ENCODE data around the gene WHRN. TPM values are rescaled to one million over a fixed set of nuclear protein-coding genes. Genes with fewer than 3 reads are reported as not detected.

Gene WHRN
- total and polyA plus RNA-seq, 9 donors, result 0.89 to 5.5 (median 3.3) TPM

GRCh38 chr9:114425126-114425525 lies 80.1 kb downstream of the WHRN start:
- Histone ChIP-seq H3K9me3 (replicated peaks; ENCODE audit: control insufficient read depth, low read depth, low read length) (no peaks in the 10 kb centered on the region), H3K27me3 (ENCODE audit: control insufficient read depth, insufficient read depth, low read length) (no peaks in the 10 kb centered on the region), H3K36me3 (ENCODE audit: control insufficient read depth, insufficient read depth, low read length) (no peaks in the 10 kb centered on the region), H3K4me1 (ENCODE audit: control insufficient read depth, insufficient read depth, low read length) (peaks cover 2% of the 10 kb centered on the region), H3K4me3 (ENCODE audit: low read length) (no peak overlapping the region), H3K27ac (ENCODE audit: low read length) (no peak overlapping the region)
- WGBS (ENCODE audit: insufficient coverage), result 84% methylated on average over 9 of the region's 11 CpGs
- no peak for DNase-seq

GRCh38 chr9:114424126-114424525 lies 81.1 kb downstream of the WHRN start:
- 76% methylated on average over 12 of the region's 12 CpGs for WGBS (ENCODE audit: insufficient coverage)
- Histone ChIP-seq H3K27me3 (ENCODE audit: control insufficient read depth, insufficient read depth, low read length) (no peaks in the 10 kb centered on the region), H3K9me3 (replicated peaks; ENCODE audit: control insufficient read depth, low read depth, low read length) (no peaks in the 10 kb centered on the region), H3K4me1 (ENCODE audit: control insufficient read depth, insufficient read depth, low read length) (peaks cover 2% of the 10 kb centered on the region), H3K36me3 (ENCODE audit: control insufficient read depth, insufficient read depth, low read length) (no peaks in the 10 kb centered on the region), H3K4me3 (ENCODE audit: low read length) (no peak overlapping the region), H3K27ac (ENCODE audit: low read length) (no peak overlapping the region)
- no peak for DNase-seq

DNA sequence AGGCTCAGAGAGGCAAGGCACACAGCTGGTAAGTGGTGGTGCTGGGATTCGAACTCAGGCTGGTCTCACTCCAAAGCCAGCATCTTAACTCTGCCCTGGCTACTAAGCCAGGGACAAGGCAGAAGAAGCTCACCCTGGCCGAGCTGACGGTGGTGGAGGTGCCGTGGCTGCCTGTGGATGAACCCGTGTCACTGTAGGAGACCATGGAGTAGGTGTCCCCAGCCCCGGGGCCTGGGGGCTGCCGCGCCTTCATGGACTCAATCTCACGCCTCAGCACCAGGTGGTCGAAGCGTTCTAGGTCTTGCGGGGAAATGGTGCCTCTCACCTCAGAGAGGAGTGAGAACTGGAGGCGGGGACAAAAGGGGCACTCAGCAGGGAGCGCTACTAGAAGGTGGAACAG lies 82.1 kb downstream of the WHRN start:
- H3K36me3 ChIP-seq (ENCODE audit: control insufficient read depth, insufficient read depth, low read length), result no peaks in the 10 kb centered on the region
- H3K9me3 ChIP-seq (replicated peaks; ENCODE audit: control insufficient read depth, low read depth, low read length), result no peaks in the 10 kb centered on the region
- H3K27me3 ChIP-seq (ENCODE audit: control insufficient read depth, insufficient read depth, low read length), result no peaks in the 10 kb centered on the region
- WGBS (ENCODE audit: insufficient coverage), result 82% methylated on average over 14 of the region's 14 CpGs
- no peak overlapping the region for H3K27ac ChIP-seq (ENCODE audit: low read length)
- no peak overlapping the region for H3K4me3 ChIP-seq (ENCODE audit: low read length)
- no peaks in the 10 kb centered on the region for H3K4me1 ChIP-seq (ENCODE audit: control insufficient read depth, insufficient read depth, low read length)
- no peak for DNase-seq

- Histone ChIP-seq H3K27me3 (ENCODE audit: control insufficient read depth, insufficient read depth, low read length) (no peaks in the 10 kb centered on the region), H3K36me3 (ENCODE audit: control insufficient read depth, insufficient read depth, low read length) (no peaks in the 10 kb centered on the region)
These were observed 84.1 kb downstream of the WHRN start for GRCh38 chr9:114421147-114421546.

GRCh38 chr9:114419796-114420195 lies 85.5 kb downstream of the WHRN start:
- WGBS (ENCODE audit: insufficient coverage), result 80% methylated on average over 1 of the region's 8 CpGs
- Histone ChIP-seq H3K36me3 (ENCODE audit: control insufficient read depth, insufficient read depth, low read length) (no peaks in the 10 kb centered on the region), H3K27ac (ENCODE audit: low read length) (no peak overlapping the region), H3K4me1 (ENCODE audit: control insufficient read depth, insufficient read depth, low read length) (no peaks in the 10 kb centered on the region), H3K9me3 (replicated peaks; ENCODE audit: control insufficient read depth, low read depth, low read length) (no peaks in the 10 kb centered on the region), H3K27me3 (ENCODE audit: control insufficient read depth, insufficient read depth, low read length) (no peaks in the 10 kb centered on the region), H3K4me3 (ENCODE audit: low read length) (no peak overlapping the region)
- DNase-seq, result no peak

More at GRCh38 chr9:114421147-114421546, 84.1 kb downstream of the WHRN start:
- Histone ChIP-seq H3K27ac (ENCODE audit: low read length) (no peak overlapping the region), H3K9me3 (replicated peaks; ENCODE audit: control insufficient read depth, low read depth, low read length) (no peaks in the 10 kb centered on the region), H3K4me3 (ENCODE audit: low read length) (no peak overlapping the region), H3K4me1 (ENCODE audit: control insufficient read depth, insufficient read depth, low read length) (no peaks in the 10 kb centered on the region)
- no peak for DNase-seq
- 90% methylated on average over 2 of the region's 2 CpGs for WGBS (ENCODE audit: insufficient coverage)

DNA sequence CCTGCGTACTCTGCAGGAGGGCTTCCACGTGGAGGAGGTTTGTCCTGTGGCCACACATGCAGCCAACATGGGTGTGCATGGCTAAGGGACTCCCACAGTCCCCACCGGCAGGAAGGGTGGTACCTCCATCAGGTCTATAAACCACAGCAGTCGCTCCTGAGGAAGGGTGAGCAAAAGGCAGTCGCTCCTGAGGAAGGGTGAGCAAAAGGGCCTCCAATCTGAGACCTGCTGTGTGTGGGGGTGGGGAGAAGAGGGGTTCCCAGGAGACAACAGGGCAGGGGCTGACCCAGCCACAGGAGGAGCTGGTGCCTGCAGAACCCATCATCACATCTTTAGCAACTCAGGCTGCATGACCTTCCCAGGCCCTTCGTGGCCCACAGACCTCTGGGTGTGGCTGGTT lies 87.2 kb downstream of the WHRN start:
- no peaks in the 10 kb centered on the region for H3K36me3 ChIP-seq (ENCODE audit: control insufficient read depth, insufficient read depth, low read length)

DNA sequence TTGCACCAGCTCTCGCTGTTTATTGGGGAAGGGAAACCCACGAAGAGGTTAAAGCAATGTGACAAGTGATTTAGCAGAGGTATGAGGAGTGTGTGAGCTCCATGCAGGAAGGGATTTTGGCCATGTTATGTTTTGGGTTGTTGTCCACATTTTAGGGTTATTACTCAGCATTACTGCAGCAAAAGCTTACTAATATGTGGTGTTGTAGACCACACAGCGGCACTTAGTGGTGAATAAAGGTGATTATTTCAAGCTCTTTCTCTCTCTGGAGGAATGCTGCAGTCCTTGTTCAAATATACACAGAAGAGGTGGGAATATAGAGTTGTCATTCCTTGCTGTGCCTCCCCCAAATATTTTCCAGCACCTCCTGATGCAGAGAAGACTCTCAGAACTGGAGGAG lies 87.8 kb downstream of the WHRN start:
- no peak for DNase-seq
- H3K9me3 ChIP-seq (replicated peaks; ENCODE audit: control insufficient read depth, low read depth, low read length), result no peaks in the 10 kb centered on the region
- H3K27ac ChIP-seq (ENCODE audit: low read length), result no peak overlapping the region
- no peaks in the 10 kb centered on the region for H3K27me3 ChIP-seq (ENCODE audit: control insufficient read depth, insufficient read depth, low read length)
- H3K4me1 ChIP-seq (ENCODE audit: control insufficient read depth, insufficient read depth, low read length), result peaks cover 17% of the 10 kb centered on the region
- H3K4me3 ChIP-seq (ENCODE audit: low read length), result no peak overlapping the region
- no peaks in the 10 kb centered on the region for H3K36me3 ChIP-seq (ENCODE audit: control insufficient read depth, insufficient read depth, low read length)
- 29% methylated on average over 1 of the region's 3 CpGs for WGBS (ENCODE audit: insufficient coverage)

More for the DNA sequence above, 87.2 kb downstream of the WHRN start:
- 73% methylated on average over 4 of the region's 6 CpGs for WGBS (ENCODE audit: insufficient coverage)
- H3K4me3 ChIP-seq (ENCODE audit: low read length), result no peak overlapping the region
- no peaks in the 10 kb centered on the region for H3K9me3 ChIP-seq (replicated peaks; ENCODE audit: control insufficient read depth, low read depth, low read length)
- H3K27ac ChIP-seq (ENCODE audit: low read length), result no peak overlapping the region
- H3K4me1 ChIP-seq (ENCODE audit: control insufficient read depth, insufficient read depth, low read length), result peaks cover 17% of the 10 kb centered on the region
- no peaks in the 10 kb centered on the region for H3K27me3 ChIP-seq (ENCODE audit: control insufficient read depth, insufficient read depth, low read length)
- DNase-seq, result no peak

DNA sequence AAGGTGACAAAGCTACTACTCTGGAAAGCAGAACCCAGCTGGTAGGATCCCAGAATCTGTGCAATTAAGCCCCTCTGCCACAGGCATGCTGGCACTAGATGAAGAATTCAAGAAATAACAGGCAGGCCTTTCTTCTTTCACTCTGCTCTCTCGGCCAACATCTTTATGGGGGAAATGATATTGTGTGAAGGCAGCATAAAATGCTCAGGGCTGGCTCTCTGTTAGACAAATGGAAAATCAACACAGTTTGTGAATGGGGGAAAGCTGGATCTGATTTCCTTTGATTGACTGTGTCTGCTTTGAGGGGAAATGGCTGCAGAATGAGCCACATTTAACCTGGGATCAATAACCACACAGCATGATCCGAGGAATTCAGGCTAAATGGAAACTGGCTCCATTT lies 88.4 kb downstream of the WHRN start:
- peaks cover 17% of the 10 kb centered on the region for H3K4me1 ChIP-seq (ENCODE audit: control insufficient read depth, insufficient read depth, low read length)
- H3K27ac ChIP-seq (ENCODE audit: low read length), result no peak overlapping the region
- WGBS (ENCODE audit: insufficient coverage), result no CpG with 5 or more reads among the region's 2 CpGs
- no peaks in the 10 kb centered on the region for H3K9me3 ChIP-seq (replicated peaks; ENCODE audit: control insufficient read depth, low read depth, low read length)
- DNase-seq, result no peak
- H3K27me3 ChIP-seq (ENCODE audit: control insufficient read depth, insufficient read depth, low read length), result no peaks in the 10 kb centered on the region
- H3K36me3 ChIP-seq (ENCODE audit: control insufficient read depth, insufficient read depth, low read length), result no peaks in the 10 kb centered on the region
- H3K4me3 ChIP-seq (ENCODE audit: low read length), result no peak overlapping the region

DNA sequence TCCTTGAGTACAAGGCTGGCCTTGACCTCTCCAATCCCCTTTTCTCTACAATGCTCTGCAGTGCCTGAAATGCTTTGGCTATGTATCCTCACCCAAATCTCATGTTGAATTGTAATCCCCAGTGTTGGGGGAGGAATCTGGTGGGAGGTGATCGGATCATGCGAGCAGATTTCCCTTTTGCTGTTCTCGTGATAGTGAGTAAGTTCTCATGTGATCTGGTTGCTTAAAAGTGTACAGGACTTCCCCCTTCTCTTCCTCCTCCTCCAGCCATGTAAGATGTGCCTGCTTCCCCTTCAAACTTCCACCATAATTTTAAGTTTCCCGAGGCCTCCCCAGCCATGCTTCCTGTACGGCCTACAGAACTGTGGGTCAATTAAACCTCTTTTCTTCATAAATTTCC lies 89.0 kb downstream of the WHRN start:
- no peak for DNase-seq
- Histone ChIP-seq H3K9me3 (replicated peaks; ENCODE audit: control insufficient read depth, low read depth, low read length) (no peaks in the 10 kb centered on the region), H3K27ac (ENCODE audit: low read length) (no peak overlapping the region), H3K36me3 (ENCODE audit: control insufficient read depth, insufficient read depth, low read length) (no peaks in the 10 kb centered on the region), H3K4me3 (ENCODE audit: low read length) (no peak overlapping the region), H3K27me3 (ENCODE audit: control insufficient read depth, insufficient read depth, low read length) (no peaks in the 10 kb centered on the region), H3K4me1 (ENCODE audit: control insufficient read depth, insufficient read depth, low read length) (peaks cover 17% of the 10 kb centered on the region)
- 100% methylated on average over 1 of the region's 5 CpGs for WGBS (ENCODE audit: insufficient coverage)

DNA sequence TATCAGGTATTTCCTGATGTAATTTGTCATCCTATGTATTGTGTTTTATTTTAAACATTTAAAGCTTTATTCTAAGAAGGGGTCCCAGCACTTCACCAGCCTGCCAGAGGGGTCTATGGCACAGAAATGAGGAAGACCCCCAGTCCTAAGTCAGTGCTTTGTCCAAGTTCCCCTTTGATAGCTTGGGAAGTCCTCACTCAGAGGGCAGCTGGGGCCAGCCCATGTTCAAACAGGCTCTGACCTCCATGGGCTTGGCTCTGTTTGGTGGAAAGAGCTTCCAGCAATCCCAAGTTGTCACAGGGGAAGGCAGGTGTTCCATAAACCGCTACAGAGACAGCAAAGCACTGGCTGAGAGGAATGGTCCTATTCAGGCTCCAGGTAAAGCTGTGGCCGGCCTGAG lies 90.9 kb downstream of the WHRN start:
- no peak for DNase-seq
- Histone ChIP-seq H3K9me3 (replicated peaks; ENCODE audit: control insufficient read depth, low read depth, low read length) (no peaks in the 10 kb centered on the region), H3K27me3 (ENCODE audit: control insufficient read depth, insufficient read depth, low read length) (no peaks in the 10 kb centered on the region), H3K27ac (ENCODE audit: low read length) (no peak overlapping the region), H3K36me3 (ENCODE audit: control insufficient read depth, insufficient read depth, low read length) (no peaks in the 10 kb centered on the region), H3K4me3 (ENCODE audit: low read length) (no peak overlapping the region), H3K4me1 (ENCODE audit: control insufficient read depth, insufficient read depth, low read length) (peaks cover 17% of the 10 kb centered on the region)
- WGBS (ENCODE audit: insufficient coverage), result 40% methylated on average over 2 of the region's 2 CpGs

- 16% methylated on average over 5 of the region's 5 CpGs for WGBS (ENCODE audit: insufficient coverage)
- peak; percentile 70 for DNase-seq
- Histone ChIP-seq H3K36me3 (ENCODE audit: control insufficient read depth, insufficient read depth, low read length) (no peaks in the 10 kb centered on the region), H3K9me3 (replicated peaks; ENCODE audit: control insufficient read depth, low read depth, low read length) (no peaks in the 10 kb centered on the region), H3K4me1 (ENCODE audit: control insufficient read depth, insufficient read depth, low read length) (peaks cover 17% of the 10 kb centered on the region), H3K27ac (ENCODE audit: low read length) (no peak overlapping the region), H3K4me3 (ENCODE audit: low read length) (no peak overlapping the region), H3K27me3 (ENCODE audit: control insufficient read depth, insufficient read depth, low read length) (no peaks in the 10 kb centered on the region)
These were observed 91.4 kb downstream of the WHRN start for GRCh38 chr9:114413861-114414301.
